ENCODE data around the gene ENTPD2. TPM values are rescaled to one million over a fixed set of nuclear protein-coding genes. Genes with fewer than 3 reads are reported as not detected.

Gene ENTPD2
- total and polyA plus RNA-seq, 2 donors (not counting 1 experiment from before 2014, with no cell fraction given), result not detected

DNA sequence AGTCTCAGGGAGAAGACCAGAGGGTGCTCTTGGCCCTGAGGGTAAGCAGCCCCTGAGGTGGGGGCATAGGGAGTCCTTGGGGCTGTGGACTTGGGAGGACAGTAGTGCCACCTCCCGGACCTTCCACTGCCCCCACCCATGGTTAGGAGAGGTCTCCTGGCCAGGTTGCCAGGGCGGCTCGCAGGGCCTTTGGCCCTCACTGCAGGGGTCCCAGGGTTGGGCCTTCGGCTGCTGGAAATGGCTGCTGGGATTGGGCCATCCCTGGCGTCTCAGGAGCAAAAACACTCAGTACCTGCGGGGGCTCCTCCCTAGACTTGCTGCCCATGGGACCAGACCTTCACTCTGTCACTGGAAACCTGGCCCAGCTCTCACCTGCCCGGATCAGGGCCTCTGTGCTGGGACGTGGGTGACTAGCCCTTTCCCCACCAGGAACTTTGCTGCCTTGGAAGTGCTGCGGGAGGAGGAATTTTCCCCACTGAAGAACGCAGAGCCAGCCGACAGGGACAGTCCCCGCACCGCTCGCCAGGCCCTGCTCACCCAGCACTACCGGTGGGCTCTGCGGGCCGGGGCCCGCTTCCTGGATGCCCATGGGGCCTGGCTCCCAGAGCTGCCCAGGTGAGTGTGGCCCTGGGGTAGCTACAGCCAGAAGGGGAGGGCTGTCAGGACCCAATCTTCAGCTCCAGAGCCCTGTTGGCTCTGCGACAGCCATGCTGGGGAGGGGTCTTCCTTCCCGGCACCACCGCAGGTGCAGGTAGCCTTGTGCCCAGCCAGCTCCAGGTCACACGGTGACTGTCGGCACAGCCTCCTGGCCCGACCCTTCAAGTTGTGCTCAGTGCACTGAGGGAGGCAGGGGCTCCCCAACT is 26.6 kb upstream of the ENTPD2 start:
- Histone ChIP-seq H3K4me2 (replicated peaks; ENCODE audit: low read depth, low read length, poor library complexity, severe bottlenecking) (no peak overlapping the region), H3K9ac (ENCODE audit: low read length) (no peak overlapping the region), H3K4me3 (ENCODE audit: control extremely low read depth in 1 of 5, extremely low read depth in 1 of 5, insufficient read depth in 1 of 5, low read depth in 2 of 5, low read length in 4 of 5) (no peak overlapping the region), H3K4me1 (ENCODE audit: control insufficient read depth in 2 of 2, insufficient read depth in 2 of 2, low read length in 2 of 2) (peaks cover 11 to 40% of the 10 kb centered on the region in 2 donors), H3K27ac (ENCODE audit: low read length in 2 of 2) (no peak overlapping the region), H2AFZ (ENCODE audit: insufficient read depth, low read depth, low read length, poor library complexity, severe bottlenecking) (no peak overlapping the region), H3K79me2 (ENCODE audit: control insufficient read depth, insufficient read depth, low read length) (peaks cover 12% of the 10 kb centered on the region), H3K36me3 (replicated peaks in 1 of 2; ENCODE audit: control extremely low read depth in 1 of 2, control insufficient read depth in 1 of 2, extremely low read depth in 1 of 2, insufficient read depth in 2 of 2, low read length in 1 of 2) (peaks cover 0 to 29% of the 10 kb centered on the region in 2 experiments), H4K20me1 (ENCODE audit: control insufficient read depth, insufficient read depth, low read length, poor library complexity, severe bottlenecking) (peaks cover 26% of the 10 kb centered on the region), H3K27me3 (replicated peaks in 1 of 4; ENCODE audit: control extremely low read depth in 1 of 4, control insufficient read depth in 3 of 4, insufficient read depth in 4 of 4, low read length in 3 of 4) (no peaks in the 10 kb centered on the region), H3K9me3 (ENCODE audit: control extremely low read depth in 1 of 3, control insufficient read depth in 2 of 3, insufficient read depth in 1 of 3, low read length in 2 of 3) (no peaks in the 10 kb centered on the region)
- TF ChIP-seq, protein P1, sequence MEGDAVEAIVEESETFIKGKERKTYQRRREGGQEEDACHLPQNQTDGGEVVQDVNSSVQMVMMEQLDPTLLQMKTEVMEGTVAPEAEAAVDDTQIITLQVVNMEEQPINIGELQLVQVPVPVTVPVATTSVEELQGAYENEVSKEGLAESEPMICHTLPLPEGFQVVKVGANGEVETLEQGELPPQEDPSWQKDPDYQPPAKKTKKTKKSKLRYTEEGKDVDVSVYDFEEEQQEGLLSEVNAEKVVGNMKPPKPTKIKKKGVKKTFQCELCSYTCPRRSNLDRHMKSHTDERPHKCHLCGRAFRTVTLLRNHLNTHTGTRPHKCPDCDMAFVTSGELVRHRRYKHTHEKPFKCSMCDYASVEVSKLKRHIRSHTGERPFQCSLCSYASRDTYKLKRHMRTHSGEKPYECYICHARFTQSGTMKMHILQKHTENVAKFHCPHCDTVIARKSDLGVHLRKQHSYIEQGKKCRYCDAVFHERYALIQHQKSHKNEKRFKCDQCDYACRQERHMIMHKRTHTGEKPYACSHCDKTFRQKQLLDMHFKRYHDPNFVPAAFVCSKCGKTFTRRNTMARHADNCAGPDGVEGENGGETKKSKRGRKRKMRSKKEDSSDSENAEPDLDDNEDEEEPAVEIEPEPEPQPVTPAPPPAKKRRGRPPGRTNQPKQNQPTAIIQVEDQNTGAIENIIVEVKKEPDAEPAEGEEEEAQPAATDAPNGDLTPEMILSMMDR (IDR thresholded peaks at IDR 0.05), result no peak
- TF ChIP-seq EZH2 (IDR thresholded peaks at IDR 0.05; ENCODE audit: borderline replicate concordance, insufficient read depth, low read depth, low read length, poor library complexity, severe bottlenecking), result no peak
- DNase-seq (no peak), ATAC-seq (ENCODE audit: low read depth) (no peak)
- intact Hi-C loops (cut with micrococcal nuclease), result no loop called here
- POLR2A ChIA-PET, result no interaction called here
- Mint-ChIP-seq H3K9me3 (ENCODE audit: insufficient read depth) (no peaks in the 10 kb centered on the region), H3K27me3 (no peaks in the 10 kb centered on the region), H3K4me3 (peak overlapping the region; percentile 61), H3K4me1 (peaks cover 27% of the 10 kb centered on the region), H3K27ac (peak overlapping the region; percentile 67)
- CTCF ChIA-PET, result interaction anchor here (0.9 to 1.5 kb wide), 2 partner anchors 17 to 34 kb away, joined by 3 read pairs; no protein-coding TSS in a partner anchor
- WGBS (ENCODE audit: insufficient coverage), result 98% methylated on average over 19 of the region's 24 CpGs

DNA sequence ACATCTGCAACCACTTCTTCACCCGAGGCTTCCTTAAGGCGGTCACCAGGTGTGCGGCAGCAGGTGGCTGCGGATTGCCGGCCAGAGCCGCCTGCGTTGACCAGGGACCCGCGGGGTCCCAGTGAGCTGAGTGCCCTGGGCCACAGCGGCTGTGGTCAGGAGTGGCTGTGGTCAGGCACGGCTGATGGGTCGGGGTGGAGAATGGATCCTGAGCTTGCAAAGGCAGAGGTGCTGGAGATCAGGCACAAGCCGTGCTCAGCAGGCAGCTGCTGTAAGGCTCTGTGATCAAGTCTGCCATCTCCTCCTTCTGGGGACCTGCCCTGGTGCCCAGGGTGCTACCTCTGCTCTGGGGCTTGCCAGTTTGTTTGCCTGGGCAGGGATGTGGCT is 25.5 kb upstream of the ENTPD2 start:
- intact Hi-C loops (cut with micrococcal nuclease), result no loop called here
- WGBS (ENCODE audit: insufficient coverage), result 93% methylated on average over 13 of the region's 13 CpGs
- CTCF ChIA-PET, result interaction anchor here (1.6 kb wide), 1 partner anchor 12 kb away, joined by 6 read pairs; no protein-coding TSS in a partner anchor

More for the DNA sequence above, 25.5 kb upstream of the ENTPD2 start:
- Histone ChIP-seq H3K36me3 (replicated peaks in 1 of 2; ENCODE audit: control extremely low read depth in 1 of 2, control insufficient read depth in 1 of 2, extremely low read depth in 1 of 2, insufficient read depth in 2 of 2, low read length in 1 of 2) (peaks cover 0 to 29% of the 10 kb centered on the region in 2 experiments), H2AFZ (ENCODE audit: insufficient read depth, low read depth, low read length, poor library complexity, severe bottlenecking) (no peak overlapping the region), H3K4me3 (ENCODE audit: control extremely low read depth in 1 of 5, extremely low read depth in 1 of 5, insufficient read depth in 1 of 5, low read depth in 2 of 5, low read length in 4 of 5) (no peak overlapping the region), H3K9me3 (ENCODE audit: control extremely low read depth in 1 of 3, control insufficient read depth in 2 of 3, insufficient read depth in 1 of 3, low read length in 2 of 3) (no peaks in the 10 kb centered on the region), H3K79me2 (ENCODE audit: control insufficient read depth, insufficient read depth, low read length) (peaks cover 12% of the 10 kb centered on the region), H3K27me3 (replicated peaks in 1 of 4; ENCODE audit: control extremely low read depth in 1 of 4, control insufficient read depth in 3 of 4, insufficient read depth in 4 of 4, low read length in 3 of 4) (no peaks in the 10 kb centered on the region), H3K4me2 (replicated peaks; ENCODE audit: low read depth, low read length, poor library complexity, severe bottlenecking) (no peak overlapping the region), H3K9ac (ENCODE audit: low read length) (no peak overlapping the region), H4K20me1 (ENCODE audit: control insufficient read depth, insufficient read depth, low read length, poor library complexity, severe bottlenecking) (peaks cover 26% of the 10 kb centered on the region), H3K4me1 (ENCODE audit: control insufficient read depth in 2 of 2, insufficient read depth in 2 of 2, low read length in 2 of 2) (peaks cover 11 to 36% of the 10 kb centered on the region in 2 donors), H3K27ac (ENCODE audit: low read length in 2 of 2) (no peak overlapping the region)
- ATAC-seq (ENCODE audit: low read depth) (no peak), DNase-seq (no peak)
- Mint-ChIP-seq H3K9me3 (ENCODE audit: insufficient read depth) (no peaks in the 10 kb centered on the region), H3K4me1 (peaks cover 32% of the 10 kb centered on the region), H3K4me3 (peak overlapping the region; percentile 61), H3K27me3 (no peaks in the 10 kb centered on the region), H3K27ac (peak overlapping the region; percentile 67)
- TF ChIP-seq, protein P1 (IDR thresholded peaks at IDR 0.05), result no peak
- TF ChIP-seq EZH2 (IDR thresholded peaks at IDR 0.05; ENCODE audit: borderline replicate concordance, insufficient read depth, low read depth, low read length, poor library complexity, severe bottlenecking), result no peak
- POLR2A ChIA-PET, result no interaction called here
